ENCODE results near the gene PLCE1. TPM values are rescaled to one million over a fixed set of nuclear protein-coding genes. Genes with fewer than 3 reads are reported as not detected.
A peak's percentile ranks its signal among the peaks of the same experiment; 100 is the strongest.

The PLCE1 gene
- total RNA-seq, 1 donor from 2014 or later: 0.49 TPM

- Mint-ChIP-seq H3K27me3 (ENCODE audit: unreplicated experiment) (peaks cover 15% of the 10 kb centered on the region), H3K4me1 (ENCODE audit: unreplicated experiment) (peaks cover 10% of the 10 kb centered on the region), H3K36me3 (ENCODE audit: low read depth, unreplicated experiment) (peaks cover 5% of the 10 kb centered on the region), H3K27ac (ENCODE audit: unreplicated experiment) (no peak overlapping the region), H3K9me3 (ENCODE audit: unreplicated experiment) (no peaks in the 10 kb centered on the region), H3K4me3 (ENCODE audit: unreplicated experiment) (peak overlapping the region; percentile 84)
- DNase-seq (ENCODE audit: low spot score): no peak
- TF ChIP-seq, protein P1, sequence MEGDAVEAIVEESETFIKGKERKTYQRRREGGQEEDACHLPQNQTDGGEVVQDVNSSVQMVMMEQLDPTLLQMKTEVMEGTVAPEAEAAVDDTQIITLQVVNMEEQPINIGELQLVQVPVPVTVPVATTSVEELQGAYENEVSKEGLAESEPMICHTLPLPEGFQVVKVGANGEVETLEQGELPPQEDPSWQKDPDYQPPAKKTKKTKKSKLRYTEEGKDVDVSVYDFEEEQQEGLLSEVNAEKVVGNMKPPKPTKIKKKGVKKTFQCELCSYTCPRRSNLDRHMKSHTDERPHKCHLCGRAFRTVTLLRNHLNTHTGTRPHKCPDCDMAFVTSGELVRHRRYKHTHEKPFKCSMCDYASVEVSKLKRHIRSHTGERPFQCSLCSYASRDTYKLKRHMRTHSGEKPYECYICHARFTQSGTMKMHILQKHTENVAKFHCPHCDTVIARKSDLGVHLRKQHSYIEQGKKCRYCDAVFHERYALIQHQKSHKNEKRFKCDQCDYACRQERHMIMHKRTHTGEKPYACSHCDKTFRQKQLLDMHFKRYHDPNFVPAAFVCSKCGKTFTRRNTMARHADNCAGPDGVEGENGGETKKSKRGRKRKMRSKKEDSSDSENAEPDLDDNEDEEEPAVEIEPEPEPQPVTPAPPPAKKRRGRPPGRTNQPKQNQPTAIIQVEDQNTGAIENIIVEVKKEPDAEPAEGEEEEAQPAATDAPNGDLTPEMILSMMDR (IDR thresholded peaks at IDR 0.05; ENCODE audit: unreplicated experiment): peak; percentile 25
Observed at GRCh38 chr10:93992400-93993030, 1.2 kb upstream of the PLCE1 start.

- H3K9me3 Mint-ChIP-seq (ENCODE audit: unreplicated experiment): no peaks in the 10 kb centered on the region
- no peak overlapping the region for H3K27ac Mint-ChIP-seq (ENCODE audit: unreplicated experiment)
- peaks cover 15% of the 10 kb centered on the region for H3K27me3 Mint-ChIP-seq (ENCODE audit: unreplicated experiment)
- TF ChIP-seq, protein P1 (IDR thresholded peaks at IDR 0.05; ENCODE audit: unreplicated experiment): no peak
- peak overlapping the region; percentile 84 for H3K4me3 Mint-ChIP-seq (ENCODE audit: unreplicated experiment)
- peaks cover 10% of the 10 kb centered on the region for H3K4me1 Mint-ChIP-seq (ENCODE audit: unreplicated experiment)
- no peak for DNase-seq (ENCODE audit: low spot score)
- H3K36me3 Mint-ChIP-seq (ENCODE audit: low read depth, unreplicated experiment): peaks cover 5% of the 10 kb centered on the region
Observed at GRCh38 chr10:93993414-93993781, 333 bp upstream of the PLCE1 start.

GRCh38 chr10:93994438-93994801 lies 689 bp downstream of the PLCE1 start:
- H3K4me3 Mint-ChIP-seq (ENCODE audit: unreplicated experiment): peak overlapping the region; percentile 81
- TF ChIP-seq, protein P1 (IDR thresholded peaks at IDR 0.05; ENCODE audit: unreplicated experiment): no peak
- no peaks in the 10 kb centered on the region for H3K9me3 Mint-ChIP-seq (ENCODE audit: unreplicated experiment)
- H3K4me1 Mint-ChIP-seq (ENCODE audit: unreplicated experiment): peaks cover 10% of the 10 kb centered on the region
- no peak overlapping the region for H3K27ac Mint-ChIP-seq (ENCODE audit: unreplicated experiment)
- DNase-seq (ENCODE audit: low spot score): no peak
- peaks cover 15% of the 10 kb centered on the region for H3K27me3 Mint-ChIP-seq (ENCODE audit: unreplicated experiment)
- peaks cover 5% of the 10 kb centered on the region for H3K36me3 Mint-ChIP-seq (ENCODE audit: low read depth, unreplicated experiment)

DNA sequence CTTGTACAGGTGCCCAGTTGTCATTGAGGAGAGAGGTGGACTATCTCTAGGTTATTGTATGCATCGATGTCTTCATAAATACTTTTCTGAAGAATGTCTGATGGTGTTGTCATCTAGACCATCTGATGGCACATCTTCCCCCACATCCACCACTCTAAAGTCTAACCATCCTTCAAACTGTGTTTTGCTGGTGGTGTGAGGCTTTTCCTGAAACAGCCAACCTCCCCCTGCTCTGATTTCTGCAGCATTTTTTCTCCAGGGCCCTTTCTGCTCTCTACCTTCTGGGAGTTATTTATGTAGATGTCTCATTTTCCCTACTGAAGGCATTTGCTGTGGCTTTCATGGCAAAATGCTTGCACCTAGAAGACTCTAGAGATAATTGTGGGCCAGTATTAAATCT lies 1.5 kb downstream of the PLCE1 start:
- peaks cover 15% of the 10 kb centered on the region for H3K27me3 Mint-ChIP-seq (ENCODE audit: unreplicated experiment)
- TF ChIP-seq, protein P1 (IDR thresholded peaks at IDR 0.05; ENCODE audit: unreplicated experiment): no peak
- no peaks in the 10 kb centered on the region for H3K9me3 Mint-ChIP-seq (ENCODE audit: unreplicated experiment)
- H3K4me3 Mint-ChIP-seq (ENCODE audit: unreplicated experiment): no peak overlapping the region
- no peak overlapping the region for H3K27ac Mint-ChIP-seq (ENCODE audit: unreplicated experiment)
- H3K4me1 Mint-ChIP-seq (ENCODE audit: unreplicated experiment): peaks cover 10% of the 10 kb centered on the region
- peaks cover 5% of the 10 kb centered on the region for H3K36me3 Mint-ChIP-seq (ENCODE audit: low read depth, unreplicated experiment)
- DNase-seq (ENCODE audit: low spot score): no peak

DNA sequence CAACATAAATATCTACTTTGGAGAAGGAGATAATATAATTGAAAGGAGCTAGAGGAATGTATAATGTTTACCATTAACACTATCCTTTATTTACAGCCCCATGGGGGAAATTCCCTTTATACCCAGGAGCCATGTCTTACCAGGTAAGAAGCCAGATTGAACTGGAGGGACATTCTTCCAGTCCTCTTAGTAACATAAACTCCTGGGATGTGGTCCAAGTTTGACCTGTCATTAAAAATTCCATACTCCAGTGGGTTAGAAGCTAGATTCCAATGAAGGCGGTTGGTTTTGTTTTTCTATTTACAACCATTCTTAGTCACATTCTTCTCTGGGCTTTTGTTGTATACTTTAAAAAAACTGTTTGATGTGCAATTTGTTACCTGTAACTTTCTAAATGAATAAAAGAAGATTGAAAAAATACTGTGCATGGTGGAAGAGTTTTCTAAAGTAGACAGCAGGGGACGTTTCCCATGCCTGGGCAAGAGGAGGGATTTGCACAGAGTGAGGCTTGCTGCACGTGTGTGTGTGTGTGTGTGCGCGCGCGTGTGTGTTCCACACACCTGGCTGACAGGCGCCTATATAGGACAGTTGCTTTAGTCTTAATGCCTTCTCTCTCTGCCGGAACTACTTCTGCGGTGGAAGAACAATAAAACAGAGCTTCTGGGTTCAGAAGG lies 2.0 kb downstream of the PLCE1 start:
- DNase-seq (ENCODE audit: low spot score): no peak
- peaks cover 15% of the 10 kb centered on the region for H3K27me3 Mint-ChIP-seq (ENCODE audit: unreplicated experiment)
- H3K4me3 Mint-ChIP-seq (ENCODE audit: unreplicated experiment): no peak overlapping the region
- no peak overlapping the region for H3K27ac Mint-ChIP-seq (ENCODE audit: unreplicated experiment)
- peaks cover 10% of the 10 kb centered on the region for H3K4me1 Mint-ChIP-seq (ENCODE audit: unreplicated experiment)
- TF ChIP-seq, protein P1 (IDR thresholded peaks at IDR 0.05; ENCODE audit: unreplicated experiment): no peak
- no peaks in the 10 kb centered on the region for H3K9me3 Mint-ChIP-seq (ENCODE audit: unreplicated experiment)
- peaks cover 5% of the 10 kb centered on the region for H3K36me3 Mint-ChIP-seq (ENCODE audit: low read depth, unreplicated experiment)

Data from endothelial cell (in vitro differentiated cells).